ENCODE results near the gene TRAM2.

DNA sequence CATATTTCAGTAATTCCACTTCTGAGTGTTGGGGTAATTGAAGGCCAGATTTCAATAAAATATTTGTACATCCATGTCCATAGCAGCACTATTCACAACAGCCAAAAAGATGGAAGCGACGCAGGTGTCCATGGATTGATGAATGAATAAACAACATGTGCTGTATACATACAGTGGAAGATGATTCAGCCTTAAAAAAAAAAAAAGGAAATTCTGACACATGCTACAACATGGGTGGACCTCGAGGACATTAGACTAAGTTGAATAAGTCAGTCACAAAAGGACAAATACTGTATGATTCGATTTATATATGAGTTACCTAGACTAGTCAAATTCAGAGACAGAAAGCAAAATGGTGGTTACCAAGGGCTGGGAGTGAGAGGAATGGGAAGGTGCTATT lies 57.2 kb downstream of the TRAM2 start:
- TF ChIP-seq, protein P1, sequence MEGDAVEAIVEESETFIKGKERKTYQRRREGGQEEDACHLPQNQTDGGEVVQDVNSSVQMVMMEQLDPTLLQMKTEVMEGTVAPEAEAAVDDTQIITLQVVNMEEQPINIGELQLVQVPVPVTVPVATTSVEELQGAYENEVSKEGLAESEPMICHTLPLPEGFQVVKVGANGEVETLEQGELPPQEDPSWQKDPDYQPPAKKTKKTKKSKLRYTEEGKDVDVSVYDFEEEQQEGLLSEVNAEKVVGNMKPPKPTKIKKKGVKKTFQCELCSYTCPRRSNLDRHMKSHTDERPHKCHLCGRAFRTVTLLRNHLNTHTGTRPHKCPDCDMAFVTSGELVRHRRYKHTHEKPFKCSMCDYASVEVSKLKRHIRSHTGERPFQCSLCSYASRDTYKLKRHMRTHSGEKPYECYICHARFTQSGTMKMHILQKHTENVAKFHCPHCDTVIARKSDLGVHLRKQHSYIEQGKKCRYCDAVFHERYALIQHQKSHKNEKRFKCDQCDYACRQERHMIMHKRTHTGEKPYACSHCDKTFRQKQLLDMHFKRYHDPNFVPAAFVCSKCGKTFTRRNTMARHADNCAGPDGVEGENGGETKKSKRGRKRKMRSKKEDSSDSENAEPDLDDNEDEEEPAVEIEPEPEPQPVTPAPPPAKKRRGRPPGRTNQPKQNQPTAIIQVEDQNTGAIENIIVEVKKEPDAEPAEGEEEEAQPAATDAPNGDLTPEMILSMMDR (IDR thresholded peaks at IDR 0.05), result no peak
- TF ChIP-seq POLR2A (IDR thresholded peaks at IDR 0.05), result no peak
